ENCODE measurements around the gene MAST2. TPM values are rescaled to one million over a fixed set of nuclear protein-coding genes. Genes with fewer than 3 reads are reported as not detected.
A peak's percentile ranks its signal among the peaks of the same experiment; 100 is the strongest.
"Not testable (repeated sequence)": the region's sequence is repeated elsewhere in the genome, so short reads cannot be mapped to it uniquely, and the experiment has no call there.

Gene MAST2
- total RNA-seq, 2 experiments from 2014 or later = 25.4 to 27.8 TPM

GRCh38 chr1:45848097-45848496 is 44.7 kb downstream of the MAST2 start:
- Mint-ChIP-seq H3K9me3 (peaks cover 20% of the 10 kb centered on the region), H3K27me3 (no peaks in the 10 kb centered on the region), H3K4me1 (peaks cover 12% of the 10 kb centered on the region), H3K36me3 (ENCODE audit: low read depth) (peaks cover 31% of the 10 kb centered on the region), H3K4me3 (no peak overlapping the region), H3K27ac (no peak overlapping the region)
- no peak for DNase-seq
- POLR2A ChIA-PET = no interaction called here
- CTCF ChIA-PET = no interaction called here

- ChIA-PET CTCF (no interaction called here), POLR2A (no interaction called here)
- no peak overlapping the region for H3K4me3 Mint-ChIP-seq
- no peak for DNase-seq
- H3K36me3 Mint-ChIP-seq (ENCODE audit: low read depth) = peaks cover 31% of the 10 kb centered on the region
- no peak overlapping the region for H3K27ac Mint-ChIP-seq
- H3K9me3 Mint-ChIP-seq = peaks cover 20% of the 10 kb centered on the region
- H3K4me1 Mint-ChIP-seq = peaks cover 6% of the 10 kb centered on the region
- H3K27me3 Mint-ChIP-seq = no peaks in the 10 kb centered on the region
Observed at GRCh38 chr1:45848714-45849113, 45.3 kb downstream of the MAST2 start.

- H3K27me3 Mint-ChIP-seq = no peaks in the 10 kb centered on the region
- CTCF ChIA-PET = no interaction called here
- H3K9me3 Mint-ChIP-seq = peaks cover 20% of the 10 kb centered on the region
Observed at GRCh38 chr1:45850017-45850416, 46.6 kb downstream of the MAST2 start.

GRCh38 chr1:45854724-45855123 is 51.3 kb downstream of the MAST2 start:
- Mint-ChIP-seq H3K4me1 (peaks cover 4% of the 10 kb centered on the region), H3K4me3 (no peak overlapping the region), H3K27ac (no peak overlapping the region), H3K36me3 (ENCODE audit: low read depth) (peaks cover 25% of the 10 kb centered on the region), H3K9me3 (peaks cover 15% of the 10 kb centered on the region), H3K27me3 (no peaks in the 10 kb centered on the region)
- no peak for DNase-seq
- ChIA-PET CTCF (no interaction called here), POLR2A (no interaction called here)

More at GRCh38 chr1:45850017-45850416, 46.6 kb downstream of the MAST2 start:
- peaks cover 4% of the 10 kb centered on the region for H3K4me1 Mint-ChIP-seq
- POLR2A ChIA-PET = no interaction called here
- no peak for DNase-seq
- H3K27ac Mint-ChIP-seq = no peak overlapping the region
- peaks cover 31% of the 10 kb centered on the region for H3K36me3 Mint-ChIP-seq (ENCODE audit: low read depth)
- no peak overlapping the region for H3K4me3 Mint-ChIP-seq

DNA sequence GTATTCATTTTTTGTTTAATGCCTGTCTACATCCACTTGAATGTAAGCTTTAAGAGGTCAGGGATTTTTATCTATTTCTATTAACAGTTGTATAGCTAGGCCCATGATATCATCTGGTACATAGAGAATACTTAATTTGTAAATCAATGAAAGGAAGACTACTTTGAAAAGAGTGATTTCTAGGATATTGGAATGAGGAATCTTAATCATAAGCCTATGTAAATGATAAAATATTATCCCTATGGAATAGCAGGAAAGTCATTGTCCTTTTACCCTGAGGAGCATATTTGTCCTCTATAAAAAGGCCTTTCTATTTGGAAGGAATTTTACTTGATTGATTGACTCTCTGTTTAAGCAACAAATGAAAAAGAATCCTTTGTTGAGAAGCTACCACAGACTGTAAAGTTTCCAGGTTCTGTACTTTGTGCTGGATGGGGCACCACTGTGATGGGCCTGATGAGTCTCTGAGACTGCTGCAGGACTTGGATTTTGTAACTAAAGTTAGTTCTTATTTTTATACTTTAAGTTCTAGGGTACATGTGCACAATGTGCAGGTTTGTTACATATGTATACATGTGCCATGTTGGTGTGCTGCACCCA is 53.8 kb downstream of the MAST2 start:
- CTCF ChIA-PET = no interaction called here
- POLR2A ChIA-PET = no interaction called here
- peaks cover 11% of the 10 kb centered on the region for H3K36me3 Mint-ChIP-seq (ENCODE audit: low read depth)

GRCh38 chr1:45857755-45858492 is 54.5 kb downstream of the MAST2 start:
- H3K27ac Mint-ChIP-seq, H3K9me3 Mint-ChIP-seq, DNase-seq, H3K4me3 Mint-ChIP-seq, POLR2A ChIA-PET, H3K27me3 Mint-ChIP-seq, CTCF ChIA-PET: not testable (repeated sequence)
- Mint-ChIP-seq H3K4me1 (peaks cover 17% of the 10 kb centered on the region), H3K36me3 (ENCODE audit: low read depth) (peaks cover 11% of the 10 kb centered on the region)

More for the DNA sequence above, 53.8 kb downstream of the MAST2 start:
- Mint-ChIP-seq H3K9me3 (peaks cover 2% of the 10 kb centered on the region), H3K4me3 (no peak overlapping the region), H3K27me3 (no peaks in the 10 kb centered on the region), H3K4me1 (peaks cover 13% of the 10 kb centered on the region), H3K27ac (no peak overlapping the region)
- no peak for DNase-seq

GRCh38 chr1:45859221-45859620 is 55.8 kb downstream of the MAST2 start:
- H3K27me3 Mint-ChIP-seq = no peaks in the 10 kb centered on the region
- H3K9me3 Mint-ChIP-seq = peaks cover 2% of the 10 kb centered on the region
- H3K27ac Mint-ChIP-seq = no peak overlapping the region
- H3K36me3 Mint-ChIP-seq (ENCODE audit: low read depth) = peaks cover 11% of the 10 kb centered on the region
- H3K4me1 Mint-ChIP-seq = peaks cover 21% of the 10 kb centered on the region
- POLR2A ChIA-PET = no interaction called here
- CTCF ChIA-PET = interaction anchor here (0.5 kb wide), 1 partner anchor 120 kb away, joined by 4 read pairs; no protein-coding TSS in a partner anchor
- no peak for DNase-seq
- H3K4me3 Mint-ChIP-seq = no peak overlapping the region

- peaks cover 21% of the 10 kb centered on the region for H3K4me1 Mint-ChIP-seq
- no peak for DNase-seq
- POLR2A ChIA-PET = interaction anchor here (1.2 kb wide), 1 partner anchor 13 kb away, joined by 3 read pairs; no protein-coding TSS in a partner anchor
- peak overlapping the region; percentile 7 for H3K27ac Mint-ChIP-seq
- H3K4me3 Mint-ChIP-seq = no peak overlapping the region
- H3K27me3 Mint-ChIP-seq = no peaks in the 10 kb centered on the region
- peaks cover 2% of the 10 kb centered on the region for H3K9me3 Mint-ChIP-seq
- CTCF ChIA-PET = no interaction called here
- H3K36me3 Mint-ChIP-seq (ENCODE audit: low read depth) = peaks cover 11% of the 10 kb centered on the region
Observed at GRCh38 chr1:45862008-45862407, 58.6 kb downstream of the MAST2 start.

GRCh38 chr1:45863218-45863617 is 59.8 kb downstream of the MAST2 start:
- ChIA-PET POLR2A (no interaction called here), CTCF (no interaction called here)
- H3K4me1 Mint-ChIP-seq = peaks cover 25% of the 10 kb centered on the region
- no peak for DNase-seq
- no peak overlapping the region for H3K27ac Mint-ChIP-seq
- H3K9me3 Mint-ChIP-seq = no peaks in the 10 kb centered on the region
- no peak overlapping the region for H3K4me3 Mint-ChIP-seq
- H3K27me3 Mint-ChIP-seq = no peaks in the 10 kb centered on the region
- peaks cover 5% of the 10 kb centered on the region for H3K36me3 Mint-ChIP-seq (ENCODE audit: low read depth)

GRCh38 chr1:45864167-45865106 is 61.0 kb downstream of the MAST2 start:
- no peak overlapping the region for H3K27ac Mint-ChIP-seq
- peaks cover 25% of the 10 kb centered on the region for H3K4me1 Mint-ChIP-seq
- peaks cover under 1% of the 10 kb centered on the region for H3K36me3 Mint-ChIP-seq (ENCODE audit: low read depth)
- H3K4me3 Mint-ChIP-seq = peak overlapping the region; percentile 39
- ChIA-PET POLR2A (no interaction called here), CTCF (no interaction called here)
- DNase-seq = no peak
- no peaks in the 10 kb centered on the region for H3K27me3 Mint-ChIP-seq
- no peaks in the 10 kb centered on the region for H3K9me3 Mint-ChIP-seq

DNA sequence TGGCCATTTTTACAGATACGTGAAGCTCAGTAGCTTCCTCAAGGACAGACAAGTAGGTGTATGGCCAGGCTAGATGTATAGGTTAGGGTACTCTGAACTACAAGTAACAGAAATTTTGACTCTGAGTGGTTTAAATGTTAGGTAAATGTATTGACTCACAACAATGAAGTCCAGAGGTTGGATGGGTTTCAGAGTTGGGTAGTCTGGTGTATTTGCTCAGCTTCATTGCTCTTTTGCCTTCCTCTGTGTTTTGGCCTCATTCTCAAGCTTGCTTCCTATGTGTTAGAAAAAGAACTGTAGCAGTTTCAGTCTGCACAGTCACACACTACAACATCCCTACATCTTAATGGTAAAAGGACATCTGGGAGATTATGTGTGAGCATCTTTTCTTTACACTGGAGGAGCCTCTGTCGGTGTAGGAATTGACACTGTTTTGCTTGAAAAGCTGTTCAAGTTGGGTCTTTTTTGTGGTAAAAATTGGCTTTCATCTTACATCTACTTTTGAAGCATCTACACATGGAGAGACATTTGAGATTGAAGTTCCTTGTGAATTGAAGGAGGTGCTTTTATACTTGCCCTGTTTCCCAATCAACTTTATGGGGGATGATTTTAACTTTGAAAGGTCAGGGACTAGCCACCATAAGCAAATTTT is 64.4 kb downstream of the MAST2 start:
- Mint-ChIP-seq H3K27ac (no peak overlapping the region), H3K4me1 (peaks cover 11% of the 10 kb centered on the region), H3K36me3 (ENCODE audit: low read depth) (no peaks in the 10 kb centered on the region), H3K4me3 (no peak overlapping the region), H3K9me3 (no peaks in the 10 kb centered on the region), H3K27me3 (no peaks in the 10 kb centered on the region)
- CTCF ChIA-PET = no interaction called here
- no peak for DNase-seq
- POLR2A ChIA-PET = no interaction called here

GRCh38 chr1:45868861-45869260 is 65.4 kb downstream of the MAST2 start:
- H3K27me3 Mint-ChIP-seq = no peaks in the 10 kb centered on the region
- ChIA-PET POLR2A (no interaction called here), CTCF (no interaction called here)
- no peaks in the 10 kb centered on the region for H3K36me3 Mint-ChIP-seq (ENCODE audit: low read depth)
- H3K4me1 Mint-ChIP-seq = peaks cover 6% of the 10 kb centered on the region
- H3K27ac Mint-ChIP-seq = no peak overlapping the region
- no peaks in the 10 kb centered on the region for H3K9me3 Mint-ChIP-seq
- no peak for DNase-seq
- no peak overlapping the region for H3K4me3 Mint-ChIP-seq

DNA sequence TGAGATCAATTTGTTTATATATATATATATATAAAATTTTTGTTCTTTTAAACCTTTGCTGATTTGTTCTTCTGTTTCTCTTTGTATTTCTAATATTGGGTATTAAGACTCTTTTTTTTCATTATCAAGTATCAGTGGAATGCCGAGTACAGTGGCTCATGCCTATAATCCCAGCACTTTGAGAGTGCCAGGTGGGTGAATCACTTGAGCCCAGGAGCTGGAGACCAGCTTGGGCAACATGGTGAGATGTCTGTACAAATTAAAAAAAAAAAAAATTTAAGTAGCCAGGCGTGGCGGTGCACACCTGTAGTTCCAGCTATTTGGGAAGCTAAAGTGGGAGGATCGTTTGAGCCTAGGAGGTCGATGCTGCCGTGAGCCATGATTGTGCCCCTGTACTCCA is 67.1 kb downstream of the MAST2 start:
- H3K36me3 Mint-ChIP-seq (ENCODE audit: low read depth) = no peaks in the 10 kb centered on the region
- CTCF ChIA-PET = no interaction called here

More for the DNA sequence above, 67.1 kb downstream of the MAST2 start:
- no peak overlapping the region for H3K4me3 Mint-ChIP-seq
- H3K27ac Mint-ChIP-seq = no peak overlapping the region
- peaks cover 6% of the 10 kb centered on the region for H3K4me1 Mint-ChIP-seq
- DNase-seq = no peak
- POLR2A ChIA-PET = no interaction called here
- H3K9me3 Mint-ChIP-seq = no peaks in the 10 kb centered on the region
- no peaks in the 10 kb centered on the region for H3K27me3 Mint-ChIP-seq
